Ovary (tissue), 9 donors: ENCODE data around the gene CDK6. TPM values are rescaled to one million over a fixed set of nuclear protein-coding genes. Genes with fewer than 3 reads are reported as not detected.

Source experiments
- DNase-seq, 5 donors: peaks; one replicate each; pipeline ENCODE4 v3.0.0-alpha.2; 2019 to 2020
- H3K27ac ChIP-seq, 2 donors: fragments of 200-600 bp; one replicate each; pipeline versions ENCODE4 v1.5.1 to v1.8.0; 2019 to 2022
- H3K27me3 ChIP-seq: fragments of 200-600 bp; one replicate; pipeline ENCODE4 v1.8.0; 2022
- H3K36me3 ChIP-seq: fragments of 200-600 bp; sonication (generic); one replicate; pipeline ENCODE4 v1.5.1; 2019
- H3K4me1 ChIP-seq: one replicate; pipeline ENCODE4 v1.8.1; 2013; ENCODE audit warnings: mild to moderate bottlenecking, moderate library complexity; ENCODE audit not compliant: insufficient read depth
- H3K4me3 ChIP-seq: fragments of 200-600 bp; sonication (generic); one replicate; pipeline ENCODE4 v1.5.1; 2017
- H3K9me3 ChIP-seq, 2 donors: fragments of 200-600 bp in 1 of 2; sonication (generic) in 1 of 2; one replicate each; pipeline versions ENCODE4 v1.5.1 to v1.8.1; 2013 to 2019; ENCODE audit warnings: mild to moderate bottlenecking in 1 of 2, moderate library complexity in 1 of 2
- EP300 ChIP-seq: sonication (generic); formaldehyde crosslinking; IDR thresholded peaks from one replicate; pipeline ENCODE4 v1.6.1; 2017; ENCODE audit warnings: antibody characterized with exemption
- POLR2A ChIP-seq: fragments of 450-650 bp; IDR thresholded peaks from one replicate; pipeline ENCODE4 v1.6.1; 2017; ENCODE audit warnings: antibody characterized with exemption, mild to moderate bottlenecking, moderate library complexity
- WGBS, 3 donors: extraction: QIAGEN DNeasy Blood & Tissue Kit in 1 of 3; methylation state at CpG; one replicate each; pipeline versions ENCODE4 v1.1.5 to v1.1.7; 2013 to 2017; 5-methylcytosine and 5-hydroxymethylcytosine counted together
- intact Hi-C, 4 donors: fragments of 100-400 bp; cut with DNase I; formaldehyde crosslinking; loops; one replicate each; pipeline versions ENCODE4 v1.11.0 to v1.15.1; 2022 to 2023
- polyA plus RNA-seq, 2 donors: library from polyadenylated mRNA; stranded (reverse); fragments of 200-250 nt in 1 of 2; fragments of 350-450 nt in 1 of 2; fragmentation: Illumina TruSeq in 1 of 2; extraction: RNeasy Lipid Tissue Mini Kit (QIAGEN cat#74804) in 1 of 2; gene quantifications; one replicate each; pipeline ENCODE4 v1.2.3, GENCODE V29; 2013 to 2014
- total RNA-seq, 7 donors: library from RNA; depleted of rRNA in 2 of 7; stranded (reverse); fragments of >200 nt in 2 of 7; fragmentation: NEBNext Ultra II Directional in 3 of 7; extraction: Animal tissue kit (Norgen Biotek cat#: 25700) in 3 of 7; gene quantifications; one replicate each; pipeline versions ENCODE4 v1.1.0 to v1.2.4, GENCODE V29; 2016 to 2023
- TF ChIP-seq, protein P1 (sequence below), 3 donors: fragments of 450-650 bp in 2 of 3; fragments of 200-600 bp in 1 of 3; IDR thresholded peaks; one replicate each; pipeline versions ENCODE4 v1.5.1 to v1.8.0; 2016 to 2022; ENCODE audit warnings: antibody characterized with exemption in 3 of 3, mild to moderate bottlenecking in 1 of 3
- donor health status: DM: no; HTN: no; CAD: no; lungs with moderate emphysema.
- donor health status: DM: no; HTN: no; CAD: no.
- donor health status: Bipolar disorder and iron deficiency.
- donor health status: DM: yes; HTN: yes; CAD: no.
- donor health status: DM: no; HTN: no; CAD: no.
- donor health status: DM: yes; HTN: yes; CAD: no.

The CDK6 gene
- total and polyA plus RNA-seq, 9 donors = 1.8 to 20.4 (median 11.2) TPM

DNA sequence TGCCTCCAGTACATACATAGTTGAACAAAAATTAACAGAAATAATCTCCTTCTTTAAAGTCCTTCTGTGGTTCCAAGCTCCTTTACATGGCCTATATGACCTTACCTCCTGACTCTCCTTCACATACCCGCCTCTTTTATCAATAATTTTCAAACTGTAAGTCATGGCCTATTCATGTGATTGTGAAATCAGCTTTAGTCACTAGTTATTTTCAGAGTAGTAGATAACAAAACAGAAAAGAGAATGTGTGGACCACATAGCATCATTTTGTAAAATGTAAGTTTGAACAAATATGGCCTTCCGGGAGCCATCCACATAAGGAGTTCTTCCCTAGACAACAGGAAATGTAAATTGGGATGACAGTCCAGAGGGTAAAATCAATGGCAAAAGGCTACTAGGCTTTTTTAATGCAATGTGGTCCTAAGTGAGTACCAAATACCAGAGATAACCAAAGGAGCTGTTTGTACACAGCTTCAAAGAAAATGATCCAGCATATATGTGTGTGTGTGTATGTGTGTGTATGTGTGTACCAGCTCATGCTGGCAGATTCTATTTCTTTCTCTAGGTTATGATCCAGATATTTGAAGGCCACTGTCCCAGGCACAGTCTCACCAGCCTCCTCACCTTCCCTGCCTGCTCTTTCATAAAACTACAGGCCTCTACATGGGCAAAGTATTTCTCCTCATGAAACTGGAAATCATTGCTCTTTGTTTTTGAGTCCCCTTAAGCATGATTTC lies 233.9 kb downstream of the CDK6 start:
- intact Hi-C loops = no loop called here
- H3K27ac ChIP-seq = no peak overlapping the region
- no peaks in the 10 kb centered on the region for H3K27me3 ChIP-seq
- no peak for TF ChIP-seq EP300
- TF ChIP-seq, protein P1, sequence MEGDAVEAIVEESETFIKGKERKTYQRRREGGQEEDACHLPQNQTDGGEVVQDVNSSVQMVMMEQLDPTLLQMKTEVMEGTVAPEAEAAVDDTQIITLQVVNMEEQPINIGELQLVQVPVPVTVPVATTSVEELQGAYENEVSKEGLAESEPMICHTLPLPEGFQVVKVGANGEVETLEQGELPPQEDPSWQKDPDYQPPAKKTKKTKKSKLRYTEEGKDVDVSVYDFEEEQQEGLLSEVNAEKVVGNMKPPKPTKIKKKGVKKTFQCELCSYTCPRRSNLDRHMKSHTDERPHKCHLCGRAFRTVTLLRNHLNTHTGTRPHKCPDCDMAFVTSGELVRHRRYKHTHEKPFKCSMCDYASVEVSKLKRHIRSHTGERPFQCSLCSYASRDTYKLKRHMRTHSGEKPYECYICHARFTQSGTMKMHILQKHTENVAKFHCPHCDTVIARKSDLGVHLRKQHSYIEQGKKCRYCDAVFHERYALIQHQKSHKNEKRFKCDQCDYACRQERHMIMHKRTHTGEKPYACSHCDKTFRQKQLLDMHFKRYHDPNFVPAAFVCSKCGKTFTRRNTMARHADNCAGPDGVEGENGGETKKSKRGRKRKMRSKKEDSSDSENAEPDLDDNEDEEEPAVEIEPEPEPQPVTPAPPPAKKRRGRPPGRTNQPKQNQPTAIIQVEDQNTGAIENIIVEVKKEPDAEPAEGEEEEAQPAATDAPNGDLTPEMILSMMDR (IDR thresholded peaks at IDR 0.05) = no peak
- TF ChIP-seq POLR2A = no peak
- no peaks in the 10 kb centered on the region for H3K9me3 ChIP-seq
- H3K4me3 ChIP-seq = no peak overlapping the region
- H3K4me1 ChIP-seq = no peaks in the 10 kb centered on the region
- 81 to 92% (median 83%) methylated on average over 2 of the region's 2 CpGs for WGBS, 3 donors
- no peak for DNase-seq
- H3K36me3 ChIP-seq = no peaks in the 10 kb centered on the region

DNA sequence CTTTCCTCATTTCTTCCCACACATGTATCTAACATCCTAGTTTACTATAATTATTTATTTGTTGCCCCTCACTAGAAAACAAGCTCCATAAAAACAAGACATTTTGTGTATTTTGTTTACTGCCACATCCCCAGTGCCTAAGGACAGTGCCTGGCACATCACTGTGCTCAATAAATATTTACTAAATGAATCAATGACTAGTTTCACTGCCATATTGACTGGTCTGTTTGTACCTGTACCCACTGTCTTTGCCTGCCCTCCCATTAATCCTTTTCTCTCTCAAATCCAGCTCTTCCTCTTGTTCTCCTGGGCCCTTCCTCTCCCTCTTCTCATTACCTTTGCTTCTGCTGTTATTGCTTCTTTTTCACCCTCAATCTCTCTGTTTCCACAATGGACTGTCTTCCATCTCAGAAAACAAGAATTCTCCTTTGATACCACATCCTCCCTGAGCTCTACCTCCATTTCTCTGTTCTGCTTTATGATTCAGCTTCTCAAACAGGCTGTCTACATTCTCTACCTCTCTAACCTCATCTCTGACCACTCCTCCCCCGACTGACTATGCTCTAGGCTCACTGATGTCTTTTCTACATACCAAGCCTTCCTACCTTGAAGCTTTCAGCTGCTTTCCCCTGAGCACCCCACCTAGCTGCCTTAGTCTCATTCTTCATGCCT lies 237.9 kb downstream of the CDK6 start:
- Histone ChIP-seq H3K27me3 (no peaks in the 10 kb centered on the region), H3K27ac (no peak overlapping the region), H3K9me3 (no peaks in the 10 kb centered on the region), H3K4me1 (no peaks in the 10 kb centered on the region), H3K4me3 (no peak overlapping the region), H3K36me3 (no peaks in the 10 kb centered on the region)
- TF ChIP-seq EP300 (no peak), POLR2A (no peak)
- TF ChIP-seq, protein P1 (IDR thresholded peaks at IDR 0.05) = no peak
- DNase-seq = no peak
- WGBS, 3 donors = 40 to 54% (median 52%) methylated on average over 1 of the region's 1 CpG
- intact Hi-C loops = no loop called here

DNA sequence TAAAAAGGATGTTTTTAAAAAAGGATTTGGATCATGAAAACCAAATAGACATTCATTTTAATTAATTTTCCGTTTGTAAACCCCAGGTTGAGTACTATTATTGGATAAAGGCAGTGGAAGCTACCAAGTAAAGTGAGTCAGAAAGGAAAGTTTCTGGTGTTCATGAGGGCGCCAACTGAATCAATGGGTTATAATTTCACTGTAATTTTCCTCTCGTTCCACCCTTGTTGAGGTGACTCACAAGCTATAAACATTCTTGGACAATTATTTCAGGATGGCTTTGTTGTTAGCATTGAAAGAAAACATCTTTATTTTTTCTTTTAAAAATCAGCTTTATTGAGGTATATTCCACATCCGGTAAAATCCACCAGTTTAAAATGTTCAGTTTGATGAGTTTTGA lies 241.1 kb downstream of the CDK6 start:
- no peaks in the 10 kb centered on the region for H3K9me3 ChIP-seq
- H3K27me3 ChIP-seq = no peaks in the 10 kb centered on the region
- WGBS, 3 donors = 65 to 73% (median 67%) methylated on average over 4 of the region's 4 CpGs
- H3K4me1 ChIP-seq = no peaks in the 10 kb centered on the region
- TF ChIP-seq, protein P1 (IDR thresholded peaks at IDR 0.05) = no peak
- TF ChIP-seq EP300 = no peak
- no peaks in the 10 kb centered on the region for H3K36me3 ChIP-seq
- intact Hi-C loops = no loop called here
- H3K4me3 ChIP-seq = no peak overlapping the region
- no peak for DNase-seq
- no peak overlapping the region for H3K27ac ChIP-seq

DNA sequence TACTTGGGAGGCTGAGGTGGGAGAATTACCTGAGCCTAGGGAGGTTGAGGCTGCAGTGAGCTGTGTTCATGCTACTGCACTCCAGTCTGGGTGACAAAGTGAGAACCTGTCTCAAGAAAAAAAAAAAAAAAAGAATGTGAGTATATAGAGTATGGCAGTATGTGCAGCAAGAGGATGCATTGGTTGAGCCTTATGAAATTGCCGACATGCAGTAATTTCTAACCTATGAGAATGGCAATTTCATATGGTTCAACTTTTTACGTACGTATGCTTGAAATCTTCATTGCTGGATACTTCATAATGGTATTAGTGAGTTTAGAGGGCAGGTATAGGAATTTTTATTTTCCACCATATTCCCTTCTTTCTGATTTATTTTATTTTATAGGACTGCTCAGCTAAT lies 241.6 kb downstream of the CDK6 start:
- intact Hi-C loops = no loop called here
- H3K4me3 ChIP-seq = no peak overlapping the region
- H3K27ac ChIP-seq = no peak overlapping the region
- DNase-seq = no peak
- TF ChIP-seq, protein P1 (IDR thresholded peaks at IDR 0.05) = no peak
- TF ChIP-seq POLR2A (no peak), EP300 (no peak)
- H3K27me3 ChIP-seq = no peaks in the 10 kb centered on the region
- 92 to 94% (median 94%) methylated on average over 3 of the region's 3 CpGs for WGBS, 3 donors
- H3K9me3 ChIP-seq = no peaks in the 10 kb centered on the region
- H3K36me3 ChIP-seq = no peaks in the 10 kb centered on the region
- no peaks in the 10 kb centered on the region for H3K4me1 ChIP-seq
